Fibroblast of villous mesenchyme (primary cell): ENCODE results near the gene RNF121. TPM values are rescaled to one million over a fixed set of nuclear protein-coding genes. Genes with fewer than 3 reads are reported as not detected.
A peak's percentile ranks its signal among the peaks of the same experiment; 100 is the strongest.

ENCODE experiments used
- DNase-seq: peaks from one replicate; pipeline ENCODE4 v3.0.0-alpha.2; 2010; ENCODE audit warnings: low read depth
- H3K4me3 ChIP-seq: 2 replicates; pipeline ENCODE4 v1.5.1; 2011; ENCODE audit warnings: low read depth, mild to moderate bottlenecking, low read length
- total RNA-seq: library from RNA; depleted of rRNA; stranded (reverse); fragments of >200 nt; gene quantifications from 2 replicates; pipeline ENCODE4 v1.2.3, GENCODE V29; 2012
- TF ChIP-seq, protein P1 (sequence below): IDR thresholded peaks from 2 replicates; pipeline ENCODE4 v1.5.1; 2012; ENCODE audit warnings: low read depth, mild to moderate bottlenecking, low read length; ENCODE audit not compliant: insufficient read depth

Gene RNF121
- total RNA-seq, 1 donor = 27.2 TPM

DNA sequence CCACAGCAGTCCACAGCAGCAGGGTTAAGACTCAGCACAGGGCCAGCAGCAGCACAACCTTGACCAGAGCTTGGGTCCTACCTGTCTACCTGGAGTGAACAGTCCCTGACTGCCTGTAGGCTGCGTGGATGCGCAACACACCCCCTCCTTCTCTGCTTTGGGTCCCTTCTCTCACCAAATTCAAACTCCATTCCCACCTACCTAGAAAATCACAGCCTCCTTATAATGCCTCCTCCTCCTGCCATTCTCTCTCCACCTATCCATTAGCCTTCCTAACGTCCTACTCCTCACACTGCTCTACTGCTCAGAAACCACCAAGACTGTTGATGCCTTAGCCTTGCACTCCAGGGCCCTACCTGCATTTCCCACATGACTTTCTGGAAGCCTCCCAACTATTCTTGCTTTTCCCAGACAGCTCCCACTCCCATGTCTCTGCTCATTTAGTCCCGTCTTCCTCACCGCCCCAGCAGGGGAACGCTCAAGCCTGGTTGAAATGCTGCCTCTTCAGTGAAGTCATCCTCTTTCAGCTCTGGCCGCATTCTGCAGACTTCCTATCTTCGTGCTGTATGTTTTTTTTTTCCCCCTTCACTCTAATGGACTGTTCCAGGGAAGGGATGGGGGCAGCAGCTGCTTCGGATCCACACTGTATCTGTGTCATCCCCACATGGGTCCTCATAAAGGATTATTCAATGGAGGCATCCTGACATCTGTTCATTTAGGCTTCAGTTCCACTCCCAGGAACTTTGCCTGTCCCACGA is 73.2 kb downstream of the RNF121 start:
- TF ChIP-seq, protein P1, sequence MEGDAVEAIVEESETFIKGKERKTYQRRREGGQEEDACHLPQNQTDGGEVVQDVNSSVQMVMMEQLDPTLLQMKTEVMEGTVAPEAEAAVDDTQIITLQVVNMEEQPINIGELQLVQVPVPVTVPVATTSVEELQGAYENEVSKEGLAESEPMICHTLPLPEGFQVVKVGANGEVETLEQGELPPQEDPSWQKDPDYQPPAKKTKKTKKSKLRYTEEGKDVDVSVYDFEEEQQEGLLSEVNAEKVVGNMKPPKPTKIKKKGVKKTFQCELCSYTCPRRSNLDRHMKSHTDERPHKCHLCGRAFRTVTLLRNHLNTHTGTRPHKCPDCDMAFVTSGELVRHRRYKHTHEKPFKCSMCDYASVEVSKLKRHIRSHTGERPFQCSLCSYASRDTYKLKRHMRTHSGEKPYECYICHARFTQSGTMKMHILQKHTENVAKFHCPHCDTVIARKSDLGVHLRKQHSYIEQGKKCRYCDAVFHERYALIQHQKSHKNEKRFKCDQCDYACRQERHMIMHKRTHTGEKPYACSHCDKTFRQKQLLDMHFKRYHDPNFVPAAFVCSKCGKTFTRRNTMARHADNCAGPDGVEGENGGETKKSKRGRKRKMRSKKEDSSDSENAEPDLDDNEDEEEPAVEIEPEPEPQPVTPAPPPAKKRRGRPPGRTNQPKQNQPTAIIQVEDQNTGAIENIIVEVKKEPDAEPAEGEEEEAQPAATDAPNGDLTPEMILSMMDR = no peak
- no peak for DNase-seq
- no peak overlapping the region for H3K4me3 ChIP-seq

DNA sequence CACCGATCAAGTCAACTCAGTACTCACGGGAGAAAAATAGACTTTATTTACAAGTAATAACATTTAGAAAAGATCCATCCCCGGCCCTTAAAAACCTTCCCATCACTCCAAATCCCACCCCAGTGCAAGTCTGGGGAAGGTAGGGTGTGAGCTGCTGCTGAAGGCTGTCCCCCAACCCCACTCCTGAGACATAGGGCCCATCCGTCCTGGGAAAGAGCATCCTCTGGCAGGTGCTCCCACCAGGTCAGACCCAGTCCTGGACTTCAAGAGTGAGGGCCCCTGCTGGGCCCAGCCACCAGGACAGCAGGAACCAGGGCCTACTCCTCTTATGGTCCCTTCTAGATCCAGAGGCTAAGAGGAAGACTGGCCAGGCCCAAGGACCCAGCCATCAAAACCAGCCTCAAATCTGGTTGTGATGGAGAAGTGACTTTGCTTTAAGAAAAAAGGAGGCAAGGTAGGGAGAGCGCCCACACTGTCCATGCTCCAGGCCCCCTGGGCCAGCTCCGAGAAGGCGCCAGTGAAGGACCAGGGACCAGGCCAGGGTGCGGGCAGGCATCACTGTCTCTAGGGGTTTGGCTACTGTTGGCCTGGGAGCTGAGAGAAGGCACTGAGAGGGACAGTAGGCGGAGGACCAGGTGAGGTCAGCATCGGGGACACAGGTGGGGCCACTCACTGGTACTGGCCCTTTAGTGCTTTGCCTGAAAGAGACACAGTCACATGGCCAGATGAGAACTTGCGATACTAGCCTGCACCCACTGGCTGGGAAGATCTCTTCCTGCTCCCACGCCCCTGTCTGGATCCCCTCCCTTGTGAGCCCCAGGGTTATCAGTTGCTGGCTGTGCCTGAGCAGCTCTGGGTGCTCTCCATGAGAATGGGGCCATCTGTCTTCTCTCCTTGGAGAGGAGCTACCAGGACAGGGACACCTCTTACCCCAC is 74.3 kb downstream of the RNF121 start:
- DNase-seq = peak; percentile 28
- H3K4me3 ChIP-seq = no peak overlapping the region
- TF ChIP-seq, protein P1 = no peak

DNA sequence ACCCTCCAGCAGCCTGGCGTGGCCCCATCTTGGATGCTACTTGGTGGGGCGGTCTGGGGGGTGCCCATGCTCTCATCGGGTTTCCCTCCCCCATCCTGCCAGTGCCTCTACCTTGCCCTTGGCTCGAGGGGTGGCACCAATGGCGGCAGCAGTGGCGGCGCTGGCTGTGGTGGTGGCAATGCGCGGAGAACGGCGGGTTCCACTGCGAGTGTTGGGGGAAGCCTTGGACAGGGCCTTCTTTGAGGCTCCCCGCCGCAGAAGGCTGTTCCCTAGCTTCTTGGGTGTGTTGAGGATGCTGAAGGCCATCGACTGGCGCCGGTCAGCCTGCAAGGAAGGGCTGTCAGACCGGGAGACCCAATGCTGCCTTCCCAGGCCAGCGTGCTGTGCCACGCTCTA is 74.9 kb downstream of the RNF121 start:
- TF ChIP-seq, protein P1 = no peak
- H3K4me3 ChIP-seq = no peak overlapping the region
- DNase-seq = no peak

DNA sequence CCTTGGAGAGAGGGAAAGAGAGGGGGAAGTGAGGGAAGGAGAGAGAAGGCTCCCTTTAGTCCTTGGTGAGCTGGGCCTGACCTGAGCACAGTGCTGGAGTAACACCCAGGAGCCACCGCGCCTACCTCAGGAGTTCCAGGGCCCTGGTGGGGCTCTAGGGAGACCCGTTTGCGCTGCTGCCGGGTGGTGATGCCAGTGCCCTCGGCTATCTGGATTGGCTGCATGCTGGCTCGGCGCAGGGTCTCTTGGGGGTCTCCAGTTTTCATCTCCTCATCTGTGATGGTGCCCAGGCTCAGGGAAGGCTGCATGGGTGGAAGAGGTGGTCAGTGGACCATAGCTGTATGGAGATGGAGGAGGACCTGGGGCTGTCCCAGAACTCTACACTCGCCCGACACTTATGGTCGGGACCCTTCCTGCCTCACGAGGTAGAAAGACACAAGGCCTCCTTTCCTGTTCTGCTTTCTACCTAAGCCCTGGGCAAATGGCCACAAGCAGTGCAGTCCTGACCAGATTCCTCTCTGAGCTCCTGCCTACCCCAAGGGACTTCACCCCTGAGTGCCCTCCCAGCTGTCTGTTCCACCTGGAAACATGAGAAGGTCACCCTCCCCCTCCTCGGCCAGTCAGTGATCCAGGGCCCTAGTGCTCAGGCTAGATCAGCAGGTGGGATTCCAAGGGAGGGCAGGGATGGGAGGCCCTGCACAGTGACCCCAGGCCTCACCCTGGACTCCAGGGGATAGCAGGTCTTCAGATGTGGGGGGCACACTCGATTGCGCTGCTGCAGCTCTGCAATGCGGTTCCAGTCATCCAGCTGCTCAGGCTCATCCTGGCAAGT is 75.9 kb downstream of the RNF121 start:
- DNase-seq = no peak
- TF ChIP-seq, protein P1 = no peak
- H3K4me3 ChIP-seq = no peak overlapping the region

DNA sequence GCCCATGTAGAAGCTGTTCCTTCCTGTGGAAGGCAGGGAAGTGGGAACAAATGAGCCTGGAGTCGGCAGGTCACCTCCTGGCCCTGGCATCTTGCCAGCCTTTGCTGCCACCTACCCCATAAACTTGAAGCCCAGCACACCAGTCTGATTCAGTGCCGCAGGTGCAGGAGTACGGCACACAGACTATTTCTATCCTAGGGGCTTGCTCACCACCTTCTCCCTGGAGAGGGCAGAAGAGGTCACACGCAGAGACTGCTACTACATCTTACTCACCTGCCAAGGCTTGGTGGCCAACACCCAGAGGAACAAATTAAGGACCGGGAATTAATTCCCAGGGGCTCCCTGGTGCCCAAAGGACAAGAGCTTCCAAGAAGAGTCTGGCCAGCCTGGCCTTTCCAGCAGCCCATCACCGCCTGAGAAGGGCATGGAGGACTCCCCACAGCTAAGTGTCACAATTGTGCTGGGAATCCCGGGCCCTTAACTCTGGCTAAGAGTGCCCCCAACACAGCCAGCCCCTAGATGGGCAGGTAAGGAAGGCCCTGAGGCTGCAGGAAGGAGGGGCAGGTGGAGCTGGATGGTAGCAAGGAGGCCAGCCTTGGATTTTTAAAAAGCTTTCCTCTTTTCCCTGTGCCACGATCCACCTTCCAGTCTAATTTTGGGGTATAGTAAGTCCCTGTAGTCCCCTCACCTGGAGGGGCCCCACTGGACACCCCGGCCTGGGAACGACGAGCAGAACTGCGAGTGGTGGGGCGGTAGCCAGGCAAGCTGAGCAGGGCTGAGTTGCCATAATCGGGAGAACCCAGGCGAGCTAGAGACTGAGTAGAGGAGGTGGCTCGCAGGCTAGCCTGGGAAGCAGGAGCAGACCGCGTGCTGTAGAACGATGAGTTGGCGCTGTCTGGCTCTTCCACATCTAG is 76.8 kb downstream of the RNF121 start:
- TF ChIP-seq, protein P1 = no peak
- DNase-seq = no peak
- no peak overlapping the region for H3K4me3 ChIP-seq
